SH-SY5Y (cell line): ENCODE results near the gene PFKFB4.

Experiments
- GATA2 ChIP-seq: IDR thresholded peaks from 2 replicates; pipeline ENCODE4 v1.6.1; 2011; ENCODE audit warnings: mild to moderate bottlenecking, low read depth, low read length
- GATA3 ChIP-seq: IDR thresholded peaks from 2 replicates; pipeline ENCODE4 v1.6.1; 2011; ENCODE audit warnings: low read depth, mild to moderate bottlenecking, low read length, moderate library complexity

GRCh38 chr3:48592519-48593087 is 36.0 kb upstream of the PFKFB4 start:
- TF ChIP-seq GATA3 (no peak), GATA2 (no peak)
